CD8-positive, alpha-beta memory T cell (primary cell): ENCODE data around the gene PEX26. TPM values are rescaled to one million over a fixed set of nuclear protein-coding genes. Genes with fewer than 3 reads are reported as not detected.

Source experiments
- CTCF ChIA-PET: fragments of 350-600 bp; sonication (Branson Sonifier 250); formaldehyde crosslinking; loops from one replicate; lab custom pipeline; 2021; ENCODE audit warnings: antibody characterized with exemption; lab: Charles Lee
- POLR2A ChIA-PET: fragments of 350-600 bp; sonication (Branson Sonifier 250); formaldehyde crosslinking; loops from one replicate; lab custom pipeline; 2021; ENCODE audit warnings: antibody characterized with exemption; lab: Charles Lee
- DNase-seq, 5 donors: peaks; one replicate each; pipeline versions ENCODE4 v3.0.0 to v3.0.0-alpha.2; 2020 to 2022; ENCODE audit warnings: mixed read lengths in 1 of 5
- H3K27ac ChIP-seq: one replicate; pipeline ENCODE4 v1.7.0; 2013; ENCODE audit warnings: low read depth, mild to moderate bottlenecking, low read length, moderate library complexity
- H3K27me3 ChIP-seq: 2 replicates; pipeline ENCODE4 v1.7.0; 2013; ENCODE audit warnings: low read length, mild to moderate bottlenecking; ENCODE audit not compliant: insufficient read depth, poor library complexity, severe bottlenecking
- H3K36me3 ChIP-seq: 2 replicates; pipeline ENCODE4 v1.7.0; 2013; ENCODE audit warnings: mild to moderate bottlenecking, low read length, moderate library complexity; ENCODE audit not compliant: insufficient read depth
- H3K4me1 ChIP-seq: 2 replicates; pipeline ENCODE4 v1.7.0; 2013; ENCODE audit warnings: mild to moderate bottlenecking, low read length, moderate library complexity; ENCODE audit not compliant: insufficient read depth
- H3K4me3 ChIP-seq: 2 replicates; pipeline ENCODE4 v1.7.0; 2013; ENCODE audit warnings: mild to moderate bottlenecking, low read length
- H3K9me3 ChIP-seq: 2 replicates; pipeline ENCODE4 v1.7.0; 2013; ENCODE audit warnings: mild to moderate bottlenecking, low read length
- H3K27ac Mint-ChIP-seq, 8 donors: one replicate each; pipeline ENCODE4 v1.8.0; 2020 to 2021; ENCODE audit warnings: mixed read lengths in 8 of 8, mild to moderate bottlenecking in 6 of 8, inconsistent platforms in 3 of 8, moderate library complexity in 3 of 8
- H3K27me3 Mint-ChIP-seq, 2 donors: one replicate each; pipeline ENCODE4 v1.8.0; 2020 to 2021; ENCODE audit warnings: mixed read lengths in 2 of 2, mild to moderate bottlenecking in 1 of 2, moderate library complexity in 1 of 2
- H3K36me3 Mint-ChIP-seq, 3 donors: one replicate each; pipeline ENCODE4 v1.8.0; 2020 to 2021; ENCODE audit warnings: mixed read lengths in 3 of 3, inconsistent platforms in 1 of 3, mild to moderate bottlenecking in 1 of 3
- H3K4me1 Mint-ChIP-seq, 3 donors: one replicate each; pipeline ENCODE4 v1.8.0; 2020 to 2021; ENCODE audit warnings: mixed read lengths in 3 of 3, inconsistent platforms in 1 of 3, mild to moderate bottlenecking in 1 of 3
- H3K4me3 Mint-ChIP-seq, 7 donors: one replicate each; pipeline ENCODE4 v1.8.0; 2020 to 2021; ENCODE audit warnings: mixed read lengths in 7 of 7, mild to moderate bottlenecking in 6 of 7, moderate library complexity in 4 of 7, inconsistent platforms in 2 of 7
- H3K9me3 Mint-ChIP-seq, 5 donors: one replicate each; pipeline ENCODE4 v1.8.0; 2020 to 2022; ENCODE audit warnings: mixed read lengths in 5 of 5, mild to moderate bottlenecking in 3 of 5, moderate library complexity in 2 of 5, inconsistent platforms in 1 of 5
- polyA plus RNA-seq: library from polyadenylated mRNA; unstranded; fragments of 300-500 nt; fragmentation: Illumina TruSeq; gene quantifications from one replicate; pipeline ENCODE4 v1.2.3, GENCODE V29; 2021
- total RNA-seq, 2 experiments: library from RNA; stranded (reverse); gene quantifications; one replicate each; pipeline ENCODE4 v1.2.3, GENCODE V29; 2021

PEX26 gene
- total and polyA plus RNA-seq, 3 experiments from 2014 or later: 6.0 to 59.3 (median 56.7) TPM

- Histone ChIP-seq H3K4me1 (peaks cover 14% of the 10 kb centered on the region), H3K27ac (no peak overlapping the region), H3K4me3 (no peak overlapping the region), H3K27me3 (peaks cover 9% of the 10 kb centered on the region), H3K9me3 (no peaks in the 10 kb centered on the region), H3K36me3 (no peaks in the 10 kb centered on the region)
- H3K4me1 Mint-ChIP-seq: peaks cover 23 to 29% (median 25%) of the 10 kb centered on the region in 3 donors
- H3K36me3 Mint-ChIP-seq: no peaks in the 10 kb centered on the region
- CTCF ChIA-PET: no interaction called here
- peak overlapping the region in 3 of 8 donors; percentile 1 to 73 (median 49) for H3K27ac Mint-ChIP-seq
- H3K9me3 Mint-ChIP-seq: no peaks in the 10 kb centered on the region
- peaks cover 8% of the 10 kb centered on the region in 2 donors for H3K27me3 Mint-ChIP-seq
- no peak for DNase-seq
- POLR2A ChIA-PET: no interaction called here
- peak overlapping the region in 2 of 7 donors; percentile 0 to 16 for H3K4me3 Mint-ChIP-seq
Observed at GRCh38 chr22:18114495-18114894, 36.7 kb downstream of the PEX26 start.

- no peak for DNase-seq
- H3K4me3 Mint-ChIP-seq: no peak overlapping the region
- H3K27ac Mint-ChIP-seq: peak overlapping the region in 1 of 8 donors; percentile 75
- Histone ChIP-seq H3K9me3 (no peaks in the 10 kb centered on the region), H3K4me3 (no peak overlapping the region), H3K27ac (no peak overlapping the region), H3K4me1 (peaks cover 10% of the 10 kb centered on the region), H3K27me3 (peaks cover 5% of the 10 kb centered on the region), H3K36me3 (no peaks in the 10 kb centered on the region)
- no peaks in the 10 kb centered on the region for H3K9me3 Mint-ChIP-seq
- H3K27me3 Mint-ChIP-seq: peaks cover 2 to 3% of the 10 kb centered on the region in 2 donors
- CTCF ChIA-PET: no interaction called here
- H3K36me3 Mint-ChIP-seq: no peaks in the 10 kb centered on the region
- POLR2A ChIA-PET: no interaction called here
- H3K4me1 Mint-ChIP-seq: peaks cover 18 to 23% (median 20%) of the 10 kb centered on the region in 3 donors
Observed at GRCh38 chr22:18114976-18115652, 37.3 kb downstream of the PEX26 start.

GRCh38 chr22:18115906-18116371, 38.1 kb downstream of the PEX26 start:
- no peak overlapping the region for H3K4me3 ChIP-seq
- DNase-seq: no peak
- POLR2A ChIA-PET: interaction anchor here (0.5 kb wide), 1 partner anchor 20 kb away, joined by 3 read pairs; no protein-coding TSS in a partner anchor
- Mint-ChIP-seq H3K27ac (no peak overlapping the region), H3K36me3 (no peaks in the 10 kb centered on the region), H3K27me3 (peaks cover 0 to 3% of the 10 kb centered on the region in 2 donors), H3K4me1 (peaks cover 16 to 20% (median 17%) of the 10 kb centered on the region in 3 donors), H3K9me3 (no peaks in the 10 kb centered on the region), H3K4me3 (no peak overlapping the region)
- H3K36me3 ChIP-seq: no peaks in the 10 kb centered on the region
- H3K9me3 ChIP-seq: no peaks in the 10 kb centered on the region
- peaks cover 3% of the 10 kb centered on the region for H3K27me3 ChIP-seq
- CTCF ChIA-PET: no interaction called here
- H3K4me1 ChIP-seq: peaks cover 7% of the 10 kb centered on the region
- H3K27ac ChIP-seq: no peak overlapping the region

- no peak overlapping the region for H3K4me3 ChIP-seq
- no peaks in the 10 kb centered on the region for H3K9me3 ChIP-seq
- no peak for DNase-seq
- peaks cover 15 to 20% (median 16%) of the 10 kb centered on the region in 3 donors for H3K4me1 Mint-ChIP-seq
- peaks cover 0 to 3% of the 10 kb centered on the region in 2 donors for H3K27me3 Mint-ChIP-seq
- no peaks in the 10 kb centered on the region for H3K36me3 Mint-ChIP-seq
- no peak overlapping the region for H3K4me3 Mint-ChIP-seq
- no peaks in the 10 kb centered on the region for H3K9me3 Mint-ChIP-seq
- ChIA-PET POLR2A (interaction anchor here (0.5 kb wide), 1 partner anchor 19 kb away, joined by 3 read pairs; no protein-coding TSS in a partner anchor), CTCF (no interaction called here)
- H3K27ac ChIP-seq: no peak overlapping the region
- H3K27me3 ChIP-seq: no peaks in the 10 kb centered on the region
- no peak overlapping the region for H3K27ac Mint-ChIP-seq
- H3K36me3 ChIP-seq: no peaks in the 10 kb centered on the region
- peaks cover 7% of the 10 kb centered on the region for H3K4me1 ChIP-seq
Observed at GRCh38 chr22:18116634-18117033, 38.8 kb downstream of the PEX26 start.

- H3K4me3 ChIP-seq: no peak overlapping the region
- ChIA-PET CTCF (no interaction called here), POLR2A (no interaction called here)
- Mint-ChIP-seq H3K4me1 (peaks cover 12 to 18% (median 16%) of the 10 kb centered on the region in 3 donors), H3K36me3 (peaks cover 0 to 1% (median 0%) of the 10 kb centered on the region in 3 donors), H3K9me3 (no peaks in the 10 kb centered on the region), H3K27ac (peak overlapping the region in 1 of 8 donors; percentile 88), H3K27me3 (peaks cover 0 to 2% of the 10 kb centered on the region in 2 donors), H3K4me3 (no peak overlapping the region)
- no peak for DNase-seq
- H3K36me3 ChIP-seq: no peaks in the 10 kb centered on the region
- H3K27ac ChIP-seq: no peak overlapping the region
- H3K9me3 ChIP-seq: no peaks in the 10 kb centered on the region
- peaks cover 7% of the 10 kb centered on the region for H3K4me1 ChIP-seq
- no peaks in the 10 kb centered on the region for H3K27me3 ChIP-seq
Observed at GRCh38 chr22:18118345-18118915, 40.6 kb downstream of the PEX26 start.

- CTCF ChIA-PET: no interaction called here
- no peaks in the 10 kb centered on the region for H3K36me3 ChIP-seq
- Mint-ChIP-seq H3K9me3 (no peaks in the 10 kb centered on the region), H3K4me1 (peaks cover under 1 to 7% (median 5%) of the 10 kb centered on the region in 3 donors), H3K36me3 (peaks cover 0 to 5% (median 4%) of the 10 kb centered on the region in 3 donors), H3K4me3 (no peak overlapping the region), H3K27me3 (no peaks in the 10 kb centered on the region), H3K27ac (no peak overlapping the region)
- POLR2A ChIA-PET: no interaction called here
- H3K27ac ChIP-seq: no peak overlapping the region
- no peak for DNase-seq
- H3K4me3 ChIP-seq: no peak overlapping the region
- H3K4me1 ChIP-seq: no peaks in the 10 kb centered on the region
- H3K9me3 ChIP-seq: no peaks in the 10 kb centered on the region
- no peaks in the 10 kb centered on the region for H3K27me3 ChIP-seq
Observed at GRCh38 chr22:18119409-18120110, 41.8 kb downstream of the PEX26 start.

- no peak for DNase-seq
Observed at GRCh38 chr22:18120857-18121256, 43.1 kb downstream of the PEX26 start.

GRCh38 chr22:18121506-18121905, 43.7 kb downstream of the PEX26 start:
- Histone ChIP-seq H3K27ac (no peak overlapping the region), H3K27me3 (no peaks in the 10 kb centered on the region), H3K9me3 (no peaks in the 10 kb centered on the region), H3K4me1 (no peaks in the 10 kb centered on the region), H3K36me3 (no peaks in the 10 kb centered on the region), H3K4me3 (no peak overlapping the region)
- H3K4me3 Mint-ChIP-seq: no peak overlapping the region
- H3K36me3 Mint-ChIP-seq: peaks cover 0 to 10% (median 6%) of the 10 kb centered on the region in 3 donors
- H3K4me1 Mint-ChIP-seq: peaks cover 0 to 5% (median 4%) of the 10 kb centered on the region in 3 donors
- CTCF ChIA-PET: no interaction called here
- no peaks in the 10 kb centered on the region for H3K27me3 Mint-ChIP-seq
- no peak overlapping the region for H3K27ac Mint-ChIP-seq
- no peaks in the 10 kb centered on the region for H3K9me3 Mint-ChIP-seq
- POLR2A ChIA-PET: no interaction called here
- no peak for DNase-seq

More at GRCh38 chr22:18120857-18121256, 43.1 kb downstream of the PEX26 start:
- Mint-ChIP-seq H3K4me3 (no peak overlapping the region), H3K27ac (no peak overlapping the region), H3K36me3 (peaks cover 0 to 5% (median 4%) of the 10 kb centered on the region in 3 donors), H3K4me1 (peaks cover 0 to 5% (median 4%) of the 10 kb centered on the region in 3 donors), H3K27me3 (no peaks in the 10 kb centered on the region), H3K9me3 (no peaks in the 10 kb centered on the region)
- H3K27ac ChIP-seq: no peak overlapping the region
- no peaks in the 10 kb centered on the region for H3K36me3 ChIP-seq
- CTCF ChIA-PET: no interaction called here
- no peaks in the 10 kb centered on the region for H3K9me3 ChIP-seq
- H3K4me1 ChIP-seq: no peaks in the 10 kb centered on the region
- no peak overlapping the region for H3K4me3 ChIP-seq
- POLR2A ChIA-PET: no interaction called here
- no peaks in the 10 kb centered on the region for H3K27me3 ChIP-seq
